NCI-H1105 (cell line): Measurements from ENCODE around the gene NOXRED1.
"Not testable (repeated sequence)": the region's sequence is repeated elsewhere in the genome, so short reads cannot be mapped to it uniquely, and the experiment has no call there.

Experiments
- DNase-seq: peaks from one replicate; lab custom pipeline; 2025; lab: John Stamatoyannopoulos, UW

NOXRED1 gene

GRCh38 chr14:77423423-77423822, at the start of gene NOXRED1:
TSS of gene NOXRED1 (minus strand) at chr14:77423523. CDS start at chr14:77422889, 634 bp downstream.
- no peak for DNase-seq

- no peak for DNase-seq
These were observed 47.0 kb upstream of the NOXRED1 start for GRCh38 chr14:77470224-77470870.

DNA sequence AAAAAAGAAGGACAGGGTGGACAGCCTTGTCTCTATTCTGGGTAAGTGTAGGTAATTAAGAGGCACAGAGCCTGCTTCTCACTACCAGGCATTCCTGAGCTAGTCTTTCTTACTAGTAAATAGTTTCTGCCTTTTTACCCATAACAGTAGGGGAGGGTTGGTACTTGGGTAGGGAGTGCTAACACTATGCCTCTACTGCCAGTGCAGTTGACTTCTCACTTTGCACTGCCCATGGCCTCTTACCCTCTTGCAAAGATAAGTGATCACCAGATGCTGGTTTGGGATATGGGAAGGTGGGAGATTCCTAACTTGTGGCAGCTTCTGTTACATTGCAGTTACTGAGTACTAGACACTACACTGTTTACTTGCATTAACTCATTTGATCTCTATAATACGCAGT, 46.2 kb upstream of the NOXRED1 start:
- no peak for DNase-seq

DNA sequence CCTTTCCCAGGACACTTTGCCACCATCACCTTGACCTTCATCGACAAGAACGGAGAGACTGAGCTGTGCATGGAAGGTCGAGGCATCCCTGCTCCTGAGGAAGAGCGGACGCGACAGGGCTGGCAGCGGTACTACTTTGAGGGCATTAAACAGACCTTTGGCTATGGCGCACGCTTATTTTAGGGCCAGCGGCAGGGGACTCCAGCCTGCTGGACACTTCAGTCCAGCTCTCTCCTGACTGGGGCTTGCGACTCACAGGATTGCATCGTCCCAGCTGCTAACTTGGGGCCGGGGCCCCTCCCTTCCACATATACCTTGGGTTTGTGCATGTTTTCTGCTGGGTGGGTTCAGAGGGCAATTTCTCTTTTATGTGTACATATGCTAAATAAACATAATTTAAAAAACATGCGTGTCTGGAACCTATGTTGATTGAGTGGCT, 45.8 kb upstream of the NOXRED1 start:
- DNase-seq = no peak

GRCh38 chr14:77467801-77468200, 44.5 kb upstream of the NOXRED1 start:
- no peak for DNase-seq

DNA sequence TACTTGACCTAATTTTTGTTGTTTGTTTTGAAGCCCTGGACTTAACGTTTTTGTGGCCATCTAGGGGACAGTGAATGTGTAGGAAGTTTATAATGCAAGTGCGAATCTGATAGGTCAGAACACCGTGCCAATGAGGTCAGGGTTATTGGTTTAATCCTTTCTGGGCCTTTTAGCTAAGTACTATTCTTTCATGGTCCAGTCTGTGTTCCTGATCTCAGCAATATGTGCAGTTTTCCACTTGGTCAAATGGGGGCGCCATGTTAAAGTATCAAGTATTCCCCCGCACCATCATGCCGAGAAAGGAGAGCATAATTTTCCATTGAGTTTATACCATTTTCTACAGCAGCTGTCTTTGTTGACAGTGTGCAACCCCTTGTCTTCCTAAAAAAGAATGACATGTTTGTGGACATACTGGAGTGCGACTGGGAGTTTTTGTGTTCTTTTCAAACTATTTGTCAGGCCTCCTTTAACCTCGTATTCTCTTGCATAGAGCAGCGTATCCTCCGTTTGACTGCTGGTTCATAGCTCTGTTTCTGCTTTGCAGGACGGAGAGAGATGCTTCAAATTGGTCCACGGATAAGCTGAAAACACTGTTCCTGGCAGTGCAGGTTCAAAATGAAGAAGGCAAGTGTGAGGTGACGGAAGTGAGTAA, 35.9 kb upstream of the NOXRED1 start:
- DNase-seq = peak; percentile 10

- DNase-seq = no peak
These were observed 35.1 kb upstream of the NOXRED1 start for GRCh38 chr14:77458249-77458950.

DNA sequence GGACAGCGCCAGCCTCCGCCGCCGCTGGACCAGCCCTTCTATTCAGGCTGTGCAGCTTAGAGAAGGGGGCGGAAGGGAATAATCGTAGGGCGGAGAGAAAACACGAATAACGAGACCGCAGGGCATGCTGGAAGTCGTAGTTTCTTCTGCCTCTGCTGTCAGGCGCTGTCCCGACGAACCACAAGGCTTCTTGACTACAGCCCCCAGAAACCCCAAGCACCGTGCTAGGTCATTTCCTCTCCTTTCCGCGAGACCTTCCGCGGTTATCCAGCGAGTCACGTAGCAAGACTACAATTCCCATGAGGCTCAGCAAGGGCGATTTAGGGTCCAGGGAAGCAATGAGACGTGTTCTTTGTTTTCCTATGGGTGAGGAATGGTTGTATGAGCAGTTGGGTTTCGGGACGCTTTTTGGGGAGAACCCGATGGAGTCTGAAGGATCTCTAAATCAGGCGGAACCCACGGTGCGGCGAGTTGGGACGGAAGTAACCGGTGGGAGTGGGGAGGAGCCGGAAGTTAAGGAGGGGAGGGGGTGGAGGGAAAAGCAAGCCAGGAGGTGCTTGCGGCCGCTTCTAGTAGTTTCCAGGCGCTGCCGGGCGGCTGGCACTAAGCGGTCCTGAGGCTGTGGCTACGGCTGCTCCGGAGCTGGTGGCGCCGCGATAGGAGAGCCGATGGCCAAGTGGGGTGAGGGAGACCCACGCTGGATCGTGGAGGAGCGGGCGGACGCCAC, 34.4 kb upstream of the NOXRED1 start, which contains the start of the genes AHSA1 and VIPAS39:
Gene AHSA1 (plus strand): TSS at position 572 of the 727 bp plus-strand sequence. CDS start 97 bp downstream, at position 669.
Gene VIPAS39 (minus strand): TSS at position 80 of the 727 bp plus-strand sequence. CDS start 3,499 bp downstream, outside the sequence.
- DNase-seq = peak; percentile 98

- DNase-seq = peak; percentile 53
These were observed 33.8 kb upstream of the NOXRED1 start for GRCh38 chr14:77457115-77457521.

DNA sequence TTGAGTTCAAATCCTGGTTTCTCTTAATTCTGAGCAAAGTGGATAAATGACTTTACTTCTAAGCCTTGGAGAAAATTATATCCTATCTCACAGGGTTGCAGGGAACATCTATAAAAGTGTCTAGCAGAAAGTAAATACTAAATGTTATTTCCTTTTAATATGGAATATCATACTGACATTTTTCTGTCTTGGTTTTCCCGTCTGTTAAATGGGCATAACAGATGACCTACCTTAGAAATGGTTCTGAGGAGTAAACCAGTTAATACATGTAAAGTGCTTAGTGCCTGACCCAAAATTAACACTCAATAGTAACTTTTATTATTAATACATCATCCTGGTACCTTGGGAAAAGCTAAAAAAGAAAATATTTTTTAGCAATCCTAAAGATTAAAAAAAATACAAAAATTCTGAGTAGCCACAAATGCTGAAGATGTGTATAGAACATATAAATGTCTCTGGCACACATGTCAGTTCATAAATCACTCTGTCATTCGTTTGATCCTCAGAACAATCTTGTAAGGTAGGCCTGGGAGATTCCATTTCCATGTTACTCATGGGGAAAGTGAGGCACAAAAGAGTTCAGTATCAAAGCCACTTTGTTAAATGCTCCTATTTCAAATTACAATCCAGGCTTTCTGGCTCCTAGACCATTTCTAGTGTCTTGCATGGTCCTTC, 32.8 kb upstream of the NOXRED1 start:
- DNase-seq = no peak

GRCh38 chr14:77442196-77442595, 18.9 kb upstream of the NOXRED1 start:
- DNase-seq = no peak

- DNase-seq = no peak
These were observed 16.5 kb upstream of the NOXRED1 start for GRCh38 chr14:77439861-77440260.

GRCh38 chr14:77438596-77438995, 15.3 kb upstream of the NOXRED1 start:
- no peak for DNase-seq

DNA sequence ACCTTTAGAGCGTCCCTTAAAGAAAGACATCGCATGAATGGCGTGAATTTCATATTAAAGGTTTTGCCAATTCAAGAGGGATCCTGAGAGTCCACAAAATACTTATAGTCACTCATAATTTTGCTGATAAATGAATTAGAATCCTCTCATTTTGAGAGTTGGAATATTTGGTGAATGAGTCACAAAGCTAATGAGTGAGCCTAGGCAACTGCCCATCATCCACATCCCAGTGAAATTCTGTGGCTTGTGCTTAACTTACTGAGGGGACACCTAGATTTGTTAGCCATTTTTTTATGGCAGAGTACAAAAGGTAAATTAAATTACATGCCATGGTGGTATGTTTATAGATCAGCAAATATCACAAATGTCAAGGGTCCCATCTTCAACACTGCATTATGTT, 12.7 kb upstream of the NOXRED1 start:
- DNase-seq = no peak

- no peak for DNase-seq
These were observed 3.1 kb upstream of the NOXRED1 start for GRCh38 chr14:77426396-77426795.

- no peak for DNase-seq
These were observed 1.5 kb upstream of the NOXRED1 start for GRCh38 chr14:77424862-77425261.

GRCh38 chr14:77421201-77421600, 2.1 kb downstream of the NOXRED1 start:
- no peak for DNase-seq

- no peak for DNase-seq
These were observed 6.5 kb downstream of the NOXRED1 start for GRCh38 chr14:77416836-77417235.

DNA sequence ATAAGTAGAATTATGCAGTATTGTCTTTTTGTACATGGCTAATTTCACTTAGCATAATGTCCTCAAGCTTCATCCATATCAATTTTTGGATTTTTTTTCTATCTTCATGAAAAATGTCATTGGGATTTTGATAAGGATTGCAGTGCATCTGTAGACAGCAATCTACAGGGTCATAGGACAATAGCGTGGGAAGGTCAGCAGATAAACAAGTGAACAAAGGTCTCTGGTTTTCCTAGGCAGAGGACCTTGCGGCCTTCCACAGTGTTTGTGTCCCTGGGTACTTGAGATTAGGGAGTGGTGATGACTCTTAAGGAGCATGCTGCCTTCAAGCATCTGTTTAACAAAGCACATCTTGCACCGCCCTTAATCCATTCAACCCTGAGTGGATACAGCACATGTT, 7.2 kb downstream of the NOXRED1 start:
- DNase-seq = not testable (repeated sequence)

GRCh38 chr14:77415403-77416030, 7.8 kb downstream of the NOXRED1 start:
- not testable (repeated sequence) for DNase-seq

GRCh38 chr14:77409131-77409533, 14.2 kb downstream of the NOXRED1 start:
- DNase-seq = no peak
